Measurements from ENCODE around the gene PRELID1.

Gene PRELID1

GRCh38 chr5:177344891-177345290 lies 41.3 kb downstream of the PRELID1 start:
- Histone ChIP-seq H3K56ac (ENCODE audit: low read length) (no peak overlapping the region), H3K4me3 (ENCODE audit: low read length) (no peak overlapping the region), H3K18ac (ENCODE audit: low read length) (no peak overlapping the region), H3K36me3 (ENCODE audit: control insufficient read depth, insufficient read depth, low read length) (no peaks in the 10 kb centered on the region), H2AK5ac (ENCODE audit: low read length) (no peak overlapping the region), H4K5ac (ENCODE audit: low read length) (no peak overlapping the region), H3K4me2 (ENCODE audit: low read length) (no peak overlapping the region), H3K79me2 (ENCODE audit: control insufficient read depth, insufficient read depth, low read length) (peaks cover 25% of the 10 kb centered on the region), H3K79me1 (ENCODE audit: low read length) (peaks cover 13% of the 10 kb centered on the region), H2BK120ac (ENCODE audit: low read depth, low read length) (no peak overlapping the region), H3K27me3 (ENCODE audit: insufficient read depth, low read length, poor library complexity) (no peaks in the 10 kb centered on the region), H2BK15ac (replicated peaks; ENCODE audit: low read depth) (no peak overlapping the region), H3K9ac (ENCODE audit: low read length) (no peak overlapping the region), H2BK5ac (ENCODE audit: low read length) (no peak overlapping the region), H3K27ac (ENCODE audit: low read depth, low read length) (no peak overlapping the region), H3K4ac (ENCODE audit: low read depth, low read length) (no peak overlapping the region), H4K8ac (ENCODE audit: low read depth, low read length) (no peak overlapping the region), H3K23ac (ENCODE audit: low read length) (no peak overlapping the region), H3K4me1 (ENCODE audit: control insufficient read depth, low read depth, low read length) (no peaks in the 10 kb centered on the region)
- no CpG with 5 or more reads among the region's 6 CpGs for WGBS (ENCODE audit: extremely low coverage, insufficient coverage, low lambda C conversion rate)
- no peak for DNase-seq

- H3K27ac ChIP-seq (ENCODE audit: low read depth, low read length), result no peak overlapping the region
- H2BK120ac ChIP-seq (ENCODE audit: low read depth, low read length), result no peak overlapping the region
- H3K4me1 ChIP-seq (ENCODE audit: control insufficient read depth, low read depth, low read length), result peaks cover 4% of the 10 kb centered on the region
- no peak overlapping the region for H2BK15ac ChIP-seq (replicated peaks; ENCODE audit: low read depth)
- no CpG with 5 or more reads among the region's 4 CpGs for WGBS (ENCODE audit: extremely low coverage, insufficient coverage, low lambda C conversion rate)
- no peak overlapping the region for H4K5ac ChIP-seq (ENCODE audit: low read length)
- H3K18ac ChIP-seq (ENCODE audit: low read length), result no peak overlapping the region
- H3K23ac ChIP-seq (ENCODE audit: low read length), result no peak overlapping the region
- no peak overlapping the region for H3K4me2 ChIP-seq (ENCODE audit: low read length)
- no peak overlapping the region for H4K8ac ChIP-seq (ENCODE audit: low read depth, low read length)
- H3K36me3 ChIP-seq (ENCODE audit: control insufficient read depth, insufficient read depth, low read length), result no peaks in the 10 kb centered on the region
- H3K79me1 ChIP-seq (ENCODE audit: low read length), result peaks cover 27% of the 10 kb centered on the region
- no peak overlapping the region for H3K9ac ChIP-seq (ENCODE audit: low read length)
- no peak overlapping the region for H3K4ac ChIP-seq (ENCODE audit: low read depth, low read length)
- H3K56ac ChIP-seq (ENCODE audit: low read length), result no peak overlapping the region
- H2AK5ac ChIP-seq (ENCODE audit: low read length), result no peak overlapping the region
- H3K79me2 ChIP-seq (ENCODE audit: control insufficient read depth, insufficient read depth, low read length), result peaks cover 40% of the 10 kb centered on the region
- H3K4me3 ChIP-seq (ENCODE audit: low read length), result no peak overlapping the region
- no peaks in the 10 kb centered on the region for H3K27me3 ChIP-seq (ENCODE audit: insufficient read depth, low read length, poor library complexity)
- no peak for DNase-seq
- no peak overlapping the region for H2BK5ac ChIP-seq (ENCODE audit: low read length)
These were observed 43.2 kb downstream of the PRELID1 start for GRCh38 chr5:177346820-177347219.

GRCh38 chr5:177347699-177348098 lies 44.1 kb downstream of the PRELID1 start:
- H3K27ac ChIP-seq (ENCODE audit: low read depth, low read length), result no peak overlapping the region
- H3K9ac ChIP-seq (ENCODE audit: low read length), result no peak overlapping the region
- H3K18ac ChIP-seq (ENCODE audit: low read length), result no peak overlapping the region
- no peak overlapping the region for H2AK5ac ChIP-seq (ENCODE audit: low read length)
- H3K23ac ChIP-seq (ENCODE audit: low read length), result no peak overlapping the region
- no peak overlapping the region for H4K5ac ChIP-seq (ENCODE audit: low read length)
- H3K4me2 ChIP-seq (ENCODE audit: low read length), result no peak overlapping the region
- H3K4me3 ChIP-seq (ENCODE audit: low read length), result no peak overlapping the region
- peaks cover 4% of the 10 kb centered on the region for H3K4me1 ChIP-seq (ENCODE audit: control insufficient read depth, low read depth, low read length)
- H2BK5ac ChIP-seq (ENCODE audit: low read length), result no peak overlapping the region
- no peak overlapping the region for H4K8ac ChIP-seq (ENCODE audit: low read depth, low read length)
- no peak overlapping the region for H2BK120ac ChIP-seq (ENCODE audit: low read depth, low read length)
- no peak overlapping the region for H2BK15ac ChIP-seq (replicated peaks; ENCODE audit: low read depth)
- no peak for DNase-seq
- no peak overlapping the region for H3K4ac ChIP-seq (ENCODE audit: low read depth, low read length)
- no peaks in the 10 kb centered on the region for H3K27me3 ChIP-seq (ENCODE audit: insufficient read depth, low read length, poor library complexity)
- H3K36me3 ChIP-seq (ENCODE audit: control insufficient read depth, insufficient read depth, low read length), result no peaks in the 10 kb centered on the region
- H3K56ac ChIP-seq (ENCODE audit: low read length), result no peak overlapping the region
- H3K79me2 ChIP-seq (ENCODE audit: control insufficient read depth, insufficient read depth, low read length), result peaks cover 40% of the 10 kb centered on the region
- no CpG with 5 or more reads among the region's 4 CpGs for WGBS (ENCODE audit: extremely low coverage, insufficient coverage, low lambda C conversion rate)
- peaks cover 27% of the 10 kb centered on the region for H3K79me1 ChIP-seq (ENCODE audit: low read length)

GRCh38 chr5:177349362-177349647 lies 45.7 kb downstream of the PRELID1 start:
- Histone ChIP-seq H2BK120ac (ENCODE audit: low read depth, low read length) (no peak overlapping the region), H3K9ac (ENCODE audit: low read length) (no peak overlapping the region), H3K18ac (ENCODE audit: low read length) (no peak overlapping the region), H3K79me1 (ENCODE audit: low read length) (peaks cover 26% of the 10 kb centered on the region), H2BK15ac (replicated peaks; ENCODE audit: low read depth) (no peak overlapping the region), H3K79me2 (ENCODE audit: control insufficient read depth, insufficient read depth, low read length) (peaks cover 38% of the 10 kb centered on the region), H2AK5ac (ENCODE audit: low read length) (no peak overlapping the region), H3K23ac (ENCODE audit: low read length) (no peak overlapping the region), H4K8ac (ENCODE audit: low read depth, low read length) (no peak overlapping the region), H3K27me3 (ENCODE audit: insufficient read depth, low read length, poor library complexity) (no peaks in the 10 kb centered on the region), H3K4ac (ENCODE audit: low read depth, low read length) (no peak overlapping the region), H3K27ac (ENCODE audit: low read depth, low read length) (no peak overlapping the region), H3K4me3 (ENCODE audit: low read length) (no peak overlapping the region), H3K56ac (ENCODE audit: low read length) (no peak overlapping the region), H2BK5ac (ENCODE audit: low read length) (no peak overlapping the region), H3K4me1 (ENCODE audit: control insufficient read depth, low read depth, low read length) (peaks cover 4% of the 10 kb centered on the region), H3K36me3 (ENCODE audit: control insufficient read depth, insufficient read depth, low read length) (no peaks in the 10 kb centered on the region), H3K4me2 (ENCODE audit: low read length) (no peak overlapping the region), H4K5ac (ENCODE audit: low read length) (no peak overlapping the region)
- no CpG with 5 or more reads among the region's 3 CpGs for WGBS (ENCODE audit: extremely low coverage, insufficient coverage, low lambda C conversion rate)
- no peak for DNase-seq

GRCh38 chr5:177349762-177350161 lies 46.2 kb downstream of the PRELID1 start:
- Histone ChIP-seq H3K4me3 (ENCODE audit: low read length) (no peak overlapping the region), H3K79me2 (ENCODE audit: control insufficient read depth, insufficient read depth, low read length) (peaks cover 38% of the 10 kb centered on the region), H3K4me1 (ENCODE audit: control insufficient read depth, low read depth, low read length) (peaks cover 4% of the 10 kb centered on the region), H4K8ac (ENCODE audit: low read depth, low read length) (no peak overlapping the region), H2AK5ac (ENCODE audit: low read length) (no peak overlapping the region), H3K4ac (ENCODE audit: low read depth, low read length) (no peak overlapping the region), H3K9ac (ENCODE audit: low read length) (no peak overlapping the region), H3K27ac (ENCODE audit: low read depth, low read length) (no peak overlapping the region), H3K79me1 (ENCODE audit: low read length) (peaks cover 26% of the 10 kb centered on the region), H3K56ac (ENCODE audit: low read length) (no peak overlapping the region), H3K27me3 (ENCODE audit: insufficient read depth, low read length, poor library complexity) (no peaks in the 10 kb centered on the region), H4K5ac (ENCODE audit: low read length) (no peak overlapping the region), H3K18ac (ENCODE audit: low read length) (no peak overlapping the region), H2BK5ac (ENCODE audit: low read length) (no peak overlapping the region), H3K36me3 (ENCODE audit: control insufficient read depth, insufficient read depth, low read length) (no peaks in the 10 kb centered on the region), H2BK15ac (replicated peaks; ENCODE audit: low read depth) (no peak overlapping the region), H3K23ac (ENCODE audit: low read length) (no peak overlapping the region), H3K4me2 (ENCODE audit: low read length) (no peak overlapping the region), H2BK120ac (ENCODE audit: low read depth, low read length) (no peak overlapping the region)
- DNase-seq, result no peak
- WGBS (ENCODE audit: extremely low coverage, insufficient coverage, low lambda C conversion rate), result no CpG with 5 or more reads among the region's 5 CpGs

GRCh38 chr5:177350776-177351391 lies 47.3 kb downstream of the PRELID1 start:
- H2BK120ac ChIP-seq (ENCODE audit: low read depth, low read length), result no peak overlapping the region
- DNase-seq, result peak; percentile 34
- H2AK5ac ChIP-seq (ENCODE audit: low read length), result peak overlapping the region; percentile 97
- peak overlapping the region; percentile 27 for H2BK5ac ChIP-seq (ENCODE audit: low read length)
- H4K5ac ChIP-seq (ENCODE audit: low read length), result peak overlapping the region; percentile 72
- no peak overlapping the region for H3K27ac ChIP-seq (ENCODE audit: low read depth, low read length)
- H3K4me3 ChIP-seq (ENCODE audit: low read length), result peak overlapping the region; percentile 99
- H3K79me2 ChIP-seq (ENCODE audit: control insufficient read depth, insufficient read depth, low read length), result peaks cover 36% of the 10 kb centered on the region
- peak overlapping the region; percentile 74 for H3K23ac ChIP-seq (ENCODE audit: low read length)
- peak overlapping the region; percentile 96 for H3K9ac ChIP-seq (ENCODE audit: low read length)
- H3K4ac ChIP-seq (ENCODE audit: low read depth, low read length), result peak overlapping the region; percentile 28
- H3K4me2 ChIP-seq (ENCODE audit: low read length), result peak overlapping the region; percentile 98
- H3K79me1 ChIP-seq (ENCODE audit: low read length), result peaks cover 26% of the 10 kb centered on the region
- no peak overlapping the region for H4K8ac ChIP-seq (ENCODE audit: low read depth, low read length)
- no peak overlapping the region for H3K18ac ChIP-seq (ENCODE audit: low read length)
- H2BK15ac ChIP-seq (replicated peaks; ENCODE audit: low read depth), result no peak overlapping the region
- H3K27me3 ChIP-seq (ENCODE audit: insufficient read depth, low read length, poor library complexity), result no peaks in the 10 kb centered on the region
- H3K4me1 ChIP-seq (ENCODE audit: control insufficient read depth, low read depth, low read length), result peaks cover 4% of the 10 kb centered on the region
- H3K36me3 ChIP-seq (ENCODE audit: control insufficient read depth, insufficient read depth, low read length), result no peaks in the 10 kb centered on the region
- H3K56ac ChIP-seq (ENCODE audit: low read length), result peak overlapping the region; percentile 99
- no CpG with 5 or more reads among the region's 19 CpGs for WGBS (ENCODE audit: extremely low coverage, insufficient coverage, low lambda C conversion rate)

Data from mesendoderm (in vitro differentiated cells).